ENCODE measurements around the gene ABCB8.
"Not testable (repeated sequence)": the region's sequence is repeated elsewhere in the genome, so short reads cannot be mapped to it uniquely, and the experiment has no call there.

DNA sequence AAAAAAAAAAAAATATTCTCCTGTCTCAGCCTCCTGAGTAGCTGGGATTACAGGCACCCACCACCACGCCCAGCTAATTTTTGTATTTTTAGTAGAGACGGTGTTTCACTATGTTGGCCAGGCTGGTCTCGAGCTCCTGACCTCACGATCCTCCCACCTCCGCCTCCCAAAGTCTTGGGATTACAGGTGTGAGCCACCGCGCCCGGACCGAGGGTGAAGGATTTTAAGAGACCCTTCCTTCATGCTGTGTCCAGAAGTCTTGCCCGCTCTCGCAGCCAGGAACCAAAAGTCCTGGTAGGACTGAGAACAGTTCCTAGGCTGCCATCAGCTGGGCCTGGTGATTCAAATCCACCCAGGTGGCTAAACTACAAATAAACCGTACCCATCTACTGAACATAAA, 16.6 kb upstream of the ABCB8 start:
- TF ChIP-seq CTCF, POLR2A (IDR thresholded peaks at IDR 0.05): not testable (repeated sequence)

Measured in heart left ventricle (tissue), 13 donors.